ENCODE results near the gene RLBP1.

GRCh38 chr15:89179966-89180875, 41.2 kb downstream of the RLBP1 start:
- no peak for TF ChIP-seq EZH2phosphoT487 (IDR thresholded peaks at IDR 0.05; ENCODE audit: insufficient read depth, low read depth)
- TF ChIP-seq EZH2 (IDR thresholded peaks at IDR 0.05; ENCODE audit: insufficient read depth, poor library complexity, severe bottlenecking) = no peak

Data from GM23248 (cell line).